HG03175 (cell line): ENCODE data around the gene CDK14.

ENCODE experiments used
- ATAC-seq: cut with Tn5 transposase; IDR thresholded peaks from one replicate; pipeline ENCODE4 v1.9.1; 2021; ENCODE audit warnings: mild to moderate bottlenecking, moderate library complexity; ENCODE audit not compliant: unreplicated experiment

The CDK14 gene

GRCh38 chr7:91034459-91035368 lies 438.6 kb downstream of the CDK14 start:
- peak; percentile 51 for ATAC-seq

DNA sequence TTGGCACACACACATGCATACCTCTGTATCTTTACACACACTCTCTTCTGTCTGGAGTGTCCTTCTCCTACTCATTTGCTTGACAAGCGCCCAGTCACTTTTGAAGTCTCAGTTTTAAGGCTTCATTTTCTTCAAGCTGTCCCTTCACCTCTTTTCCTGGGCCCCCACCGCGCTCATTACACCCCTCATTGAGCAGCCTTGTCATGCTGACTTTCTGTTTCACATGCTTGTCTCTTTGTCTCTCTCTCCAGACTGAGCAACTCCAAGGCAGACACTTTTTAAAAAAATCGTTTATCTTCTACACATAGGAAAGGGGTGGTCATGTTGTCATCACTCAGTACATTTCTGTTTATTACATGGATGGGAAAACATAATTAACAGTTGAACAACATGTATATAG lies 442.9 kb downstream of the CDK14 start:
- peak; percentile 65 for ATAC-seq

- ATAC-seq = no peak
Observed at GRCh38 chr7:91041141-91041540, 445.0 kb downstream of the CDK14 start.

GRCh38 chr7:91041901-91042484 lies 445.9 kb downstream of the CDK14 start:
- no peak for ATAC-seq

DNA sequence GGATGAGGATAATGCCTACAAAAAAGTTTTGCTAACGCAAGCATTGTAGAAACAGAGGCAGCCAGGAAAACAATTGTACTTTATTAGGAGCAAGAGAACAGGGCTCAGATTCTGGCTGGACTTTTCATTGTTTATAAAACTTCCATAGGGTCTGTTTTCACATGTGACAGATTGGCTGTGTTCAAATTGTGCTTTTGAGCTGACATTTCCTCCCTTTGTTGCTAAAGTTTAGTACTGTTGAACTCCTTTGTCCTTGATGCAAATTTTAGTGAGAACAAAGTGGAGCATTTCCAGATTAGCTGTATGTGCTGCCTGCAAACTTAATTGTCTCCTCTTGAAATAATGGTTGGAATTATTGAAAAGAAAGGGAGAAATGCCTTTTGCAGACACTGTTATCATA lies 447.1 kb downstream of the CDK14 start:
- no peak for ATAC-seq

DNA sequence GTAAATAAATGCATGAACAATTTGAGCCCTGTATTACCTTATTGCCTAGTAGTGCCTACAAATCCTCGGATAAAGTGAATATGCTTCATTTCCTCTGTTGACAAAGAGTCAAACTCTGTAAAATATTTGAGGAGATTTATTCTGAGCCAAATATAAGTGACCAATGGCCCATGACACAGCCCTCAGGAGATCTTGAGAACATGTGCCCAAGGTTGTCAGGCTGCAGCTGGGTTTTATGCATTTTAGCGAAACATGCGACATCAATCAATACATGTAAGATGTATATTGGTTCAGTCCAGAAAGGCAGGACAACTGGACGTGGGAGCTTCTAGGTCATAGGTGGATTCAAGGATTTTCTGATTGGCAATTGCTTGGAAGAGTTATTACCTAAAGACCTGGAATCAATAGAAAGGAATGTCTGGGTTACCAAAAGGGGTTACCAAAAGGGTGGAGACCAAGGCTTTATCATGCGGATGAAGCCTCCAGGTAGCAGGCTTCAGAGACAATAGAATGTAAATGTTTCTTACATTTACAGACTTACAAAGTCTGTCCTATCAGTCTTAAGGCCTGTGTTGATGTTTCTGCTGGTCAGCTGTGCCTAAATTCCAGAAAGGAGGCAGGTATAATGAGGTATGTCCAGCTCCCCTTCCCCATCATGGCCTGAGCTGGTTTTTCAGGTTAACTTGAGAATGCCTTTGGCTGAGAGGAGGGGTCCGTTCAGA lies 448.0 kb downstream of the CDK14 start:
- ATAC-seq = no peak

DNA sequence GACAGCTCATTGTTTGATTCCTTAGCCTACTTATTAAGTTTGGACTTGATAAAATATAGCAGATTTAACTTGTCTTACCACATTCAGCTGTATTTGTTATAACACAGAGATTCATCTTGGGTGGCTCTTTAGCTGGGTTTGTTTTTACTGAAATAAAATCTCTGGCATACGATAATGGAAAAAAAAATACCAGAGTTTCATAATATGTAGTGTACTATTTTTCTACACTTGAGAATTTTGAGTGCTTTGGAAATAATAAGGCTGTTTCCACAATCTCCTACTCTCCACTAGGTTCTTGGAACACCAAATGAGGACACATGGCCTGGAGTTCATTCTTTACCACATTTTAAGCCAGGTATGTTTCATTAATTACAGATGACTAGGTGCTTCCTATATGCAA lies 449.5 kb downstream of the CDK14 start:
- no peak for ATAC-seq

DNA sequence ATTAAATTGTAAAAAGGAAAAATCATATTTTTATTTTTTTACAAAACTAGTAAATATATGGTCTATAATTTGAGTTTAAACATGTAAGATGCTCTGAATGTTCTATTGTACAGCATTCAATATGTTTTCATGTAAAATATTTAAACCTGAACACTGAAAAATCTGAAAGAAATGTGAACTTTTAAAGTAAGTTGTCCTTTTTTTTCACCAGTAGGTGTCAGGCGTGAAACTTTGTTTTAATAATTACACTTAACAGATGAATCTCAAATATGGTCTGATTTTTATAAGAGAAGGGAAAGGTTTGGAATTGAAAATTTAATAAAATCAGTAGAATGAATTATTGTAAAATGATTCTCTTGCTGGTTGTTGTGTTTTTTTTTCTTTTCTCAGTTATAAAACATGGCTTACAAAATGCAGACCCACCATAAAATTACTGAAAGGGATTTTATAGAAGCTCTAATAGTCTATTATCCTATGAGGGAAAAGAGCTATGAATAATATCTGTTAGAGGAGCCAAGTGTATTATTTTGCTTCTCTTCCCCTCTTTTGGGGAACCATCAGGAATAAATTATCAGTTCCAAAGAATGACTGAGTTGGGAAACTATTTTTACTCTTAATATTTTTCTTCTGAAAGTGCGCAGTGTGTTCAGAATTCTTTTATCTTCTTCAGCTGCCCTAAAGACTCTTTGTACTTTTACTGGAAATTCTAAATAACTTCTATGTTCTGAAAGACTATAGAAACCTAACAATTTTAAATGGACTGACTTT lies 450.4 kb downstream of the CDK14 start:
- no peak for ATAC-seq

DNA sequence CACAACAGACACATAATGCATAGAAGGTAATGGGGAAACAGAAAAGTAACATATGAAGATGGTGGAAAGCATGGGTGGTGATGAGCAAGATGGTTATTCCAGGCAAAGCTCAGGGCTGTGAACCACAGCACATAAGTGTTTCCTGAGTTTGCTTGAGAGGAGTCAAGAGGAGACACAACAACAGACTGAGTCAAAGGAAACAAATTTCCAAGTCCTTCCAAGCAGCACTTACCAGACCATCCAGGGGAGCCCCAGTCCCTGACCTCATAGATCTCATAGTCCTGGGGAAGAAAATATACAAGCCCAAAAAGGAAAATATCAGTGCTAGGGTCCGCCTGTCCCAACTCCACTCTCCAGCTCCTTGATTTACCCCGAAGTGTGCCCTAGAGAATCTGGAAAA lies 451.5 kb downstream of the CDK14 start:
- ATAC-seq = no peak

- ATAC-seq = peak; percentile 89
Observed at GRCh38 chr7:91050677-91051076, 454.6 kb downstream of the CDK14 start.

DNA sequence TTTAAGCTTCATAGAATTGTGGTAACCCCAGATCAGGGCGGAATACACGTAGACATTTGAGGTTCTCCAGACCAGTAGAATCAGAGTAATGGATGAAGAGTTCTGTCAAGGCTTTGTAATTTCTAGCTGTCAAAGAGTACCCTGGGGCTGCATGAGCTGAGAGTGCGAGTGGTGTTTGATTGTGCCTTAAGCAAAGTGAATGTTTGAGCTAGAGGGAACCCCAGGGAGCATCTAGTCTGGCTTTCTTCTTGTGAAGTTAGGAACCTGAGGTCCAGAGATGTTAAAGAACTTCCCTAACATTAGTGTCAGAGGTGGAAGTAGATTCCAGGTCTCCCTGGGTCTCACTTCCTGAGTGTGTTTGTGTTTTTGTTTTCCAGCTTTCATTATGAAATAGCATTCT lies 455.8 kb downstream of the CDK14 start:
- ATAC-seq = no peak

DNA sequence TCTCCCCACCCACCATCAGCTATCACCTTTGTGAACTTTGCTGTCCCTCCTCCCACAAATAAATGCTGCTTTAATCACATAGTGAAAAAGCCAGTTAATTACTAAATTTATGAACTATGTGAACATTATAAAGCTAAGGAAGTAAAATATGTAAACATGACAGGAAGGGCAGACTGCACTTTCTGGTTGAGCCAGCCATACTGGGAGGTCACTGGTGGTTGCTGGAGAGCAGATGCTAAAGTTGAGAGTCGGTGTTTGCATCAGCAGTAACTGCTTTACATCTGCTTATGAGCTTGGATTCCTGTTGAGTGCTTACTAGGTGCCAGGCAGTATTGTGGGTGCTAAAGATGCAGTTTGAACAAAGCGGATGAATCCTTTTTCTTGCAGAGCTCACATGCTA lies 458.3 kb downstream of the CDK14 start:
- ATAC-seq = no peak

DNA sequence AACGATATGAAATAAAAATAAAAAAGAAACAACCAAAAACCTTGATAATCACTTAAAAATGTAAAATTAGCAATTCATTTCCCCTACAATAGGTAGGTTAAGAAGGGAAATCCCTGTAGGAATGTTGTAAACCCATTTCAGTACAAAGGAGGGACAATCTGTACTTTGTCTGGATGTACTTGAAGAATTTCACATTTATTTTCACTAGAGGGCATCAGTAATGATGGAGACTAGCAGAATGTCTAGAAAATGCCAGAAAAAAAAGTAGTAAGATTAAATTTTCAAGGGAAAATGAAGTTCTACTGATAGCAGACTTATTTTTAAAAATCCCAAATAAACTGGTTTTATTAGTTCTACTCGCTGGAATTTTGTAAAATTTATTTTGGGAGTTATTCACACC lies 459.1 kb downstream of the CDK14 start:
- no peak for ATAC-seq

- no peak for ATAC-seq
Observed at GRCh38 chr7:91062713-91063112, 466.6 kb downstream of the CDK14 start.

- ATAC-seq = no peak
Observed at GRCh38 chr7:91064052-91064451, 467.9 kb downstream of the CDK14 start.

DNA sequence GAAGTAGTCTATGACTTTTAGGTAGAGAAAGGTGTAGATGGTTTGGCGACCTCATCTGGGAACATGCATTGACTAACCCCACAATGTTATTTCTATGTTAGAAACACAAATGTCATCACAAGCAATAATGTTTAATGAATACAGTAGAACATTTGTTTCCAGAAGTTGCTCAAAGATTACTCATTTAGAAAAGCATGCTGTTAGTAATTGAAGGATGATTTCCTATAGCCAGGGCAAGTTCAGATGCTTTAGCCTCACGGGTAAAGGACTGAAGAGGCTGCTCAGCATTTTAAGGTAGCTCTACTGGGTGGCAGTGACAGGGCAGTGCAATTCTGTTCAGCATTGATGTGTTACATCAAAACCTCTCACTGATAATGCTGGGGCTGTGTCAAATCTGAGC lies 468.8 kb downstream of the CDK14 start:
- no peak for ATAC-seq

DNA sequence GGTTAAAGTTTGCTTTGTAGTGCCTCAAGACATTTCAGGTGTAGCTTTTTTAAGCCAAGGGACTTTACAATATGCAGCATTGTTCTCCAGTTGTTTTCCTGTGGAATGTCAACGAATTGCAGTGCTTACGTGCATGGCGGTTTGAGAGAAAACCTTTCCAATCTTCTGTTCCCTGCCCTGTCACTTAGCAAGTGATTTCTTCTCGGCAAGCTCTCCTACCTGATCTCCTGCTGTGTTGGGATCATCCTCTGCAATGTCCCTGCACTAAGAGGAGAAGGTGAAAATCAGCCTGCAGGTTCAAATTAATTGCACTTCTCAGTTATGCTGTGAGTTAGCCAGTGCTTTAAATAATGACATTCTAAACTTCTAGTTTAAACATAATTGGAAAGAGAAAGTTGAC lies 470.5 kb downstream of the CDK14 start:
- ATAC-seq = no peak

- ATAC-seq = no peak
Observed at GRCh38 chr7:91067242-91067641, 471.1 kb downstream of the CDK14 start.

GRCh38 chr7:91068136-91068795 lies 472.1 kb downstream of the CDK14 start:
- no peak for ATAC-seq

- ATAC-seq = no peak
Observed at GRCh38 chr7:91069146-91069545, 473.0 kb downstream of the CDK14 start.

DNA sequence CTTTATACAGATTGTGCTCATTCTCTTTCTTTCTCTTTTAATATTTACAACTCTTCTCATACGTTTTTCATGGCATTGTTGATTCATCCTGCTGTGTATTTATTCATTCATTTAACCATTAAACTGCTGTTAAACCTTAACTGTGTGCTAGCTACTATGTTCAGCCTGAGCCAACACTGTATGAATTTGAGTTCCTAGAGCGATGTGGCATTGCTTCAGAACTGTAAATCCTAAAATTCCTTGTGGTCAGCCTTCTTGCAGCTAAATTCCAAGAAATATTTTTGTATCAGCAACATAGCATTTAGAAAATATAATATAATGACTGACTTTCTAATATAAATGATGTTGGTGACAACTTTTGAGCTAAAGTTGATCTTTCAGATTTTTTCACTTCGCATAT lies 483.4 kb downstream of the CDK14 start:
- no peak for ATAC-seq
